GM23338 (cell line): ENCODE measurements around the gene ARPC1A.

ENCODE experiments used
- CREB1 ChIP-seq: fragments of 250-450 bp; sonication (Bioruptor Pico); IDR thresholded peaks from 2 replicates; pipeline ENCODE4 v1.5.0; 2020; ENCODE audit warnings: low read depth, mild to moderate bottlenecking, moderate library complexity
- EZH2 ChIP-seq: fragments of 200-600 bp; sonication (generic); IDR thresholded peaks from one replicate; pipeline ENCODE4 v1.8.0; 2017; ENCODE audit warnings: antibody characterized with exemption, mild to moderate bottlenecking, low read depth; ENCODE audit not compliant: unreplicated experiment
- NANOG ChIP-seq: IDR thresholded peaks from 2 replicates; pipeline ENCODE4 v1.6.1; 2016; ENCODE audit warnings: antibody characterized with exemption, borderline replicate concordance
- POLR2AphosphoS5 ChIP-seq: IDR thresholded peaks from 2 replicates; pipeline ENCODE4 v1.6.1; 2016; ENCODE audit warnings: antibody characterized with exemption, low read depth
- TF ChIP-seq, protein P1 (sequence below), 2 experiments: fragments of 200-600 bp in 1 of 2; sonication (generic) in 1 of 2; conservative IDR thresholded peaks; 2 replicates each; pipeline versions ENCODE4 v1.5.1 to v1.6.1; 2016 to 2017; ENCODE audit warnings: antibody characterized with exemption in 2 of 2, low read depth in 2 of 2, mild to moderate bottlenecking in 2 of 2, moderate library complexity in 1 of 2
- TF ChIP-seq, protein P2 (sequence below): IDR thresholded peaks from one replicate; pipeline ENCODE4 v1.6.1; 2018; ENCODE audit warnings: antibody characterized with exemption; ENCODE audit not compliant: unreplicated experiment

DNA sequence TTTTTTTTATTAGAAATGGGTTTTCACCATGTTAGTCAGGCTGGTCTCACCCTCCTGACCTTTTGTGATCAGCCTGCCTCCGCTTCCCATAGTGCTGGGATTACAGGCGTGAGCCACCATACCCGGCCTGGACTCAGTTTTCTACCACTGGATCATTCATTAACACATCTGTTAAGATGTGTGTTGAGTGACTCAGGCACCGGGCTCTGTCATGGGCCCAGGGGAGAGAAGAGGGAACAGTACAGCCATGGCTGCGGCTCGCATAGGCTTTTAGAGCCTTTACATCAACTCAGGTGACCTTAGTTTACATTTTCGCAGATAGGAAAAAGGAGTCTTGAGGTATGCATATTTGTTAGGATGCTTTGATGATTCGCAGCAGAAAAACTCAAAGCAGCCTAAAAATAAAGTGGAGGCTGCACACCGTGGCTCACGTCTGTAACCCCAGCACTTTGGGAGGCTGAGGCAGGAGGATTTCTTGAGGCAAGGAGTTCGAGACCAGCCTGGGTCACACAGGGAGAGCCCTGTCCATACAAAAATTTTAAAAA is 45.8 kb downstream of the ARPC1A start:
- no peak for TF ChIP-seq NANOG
- no peak for TF ChIP-seq POLR2AphosphoS5
- TF ChIP-seq, protein P1, sequence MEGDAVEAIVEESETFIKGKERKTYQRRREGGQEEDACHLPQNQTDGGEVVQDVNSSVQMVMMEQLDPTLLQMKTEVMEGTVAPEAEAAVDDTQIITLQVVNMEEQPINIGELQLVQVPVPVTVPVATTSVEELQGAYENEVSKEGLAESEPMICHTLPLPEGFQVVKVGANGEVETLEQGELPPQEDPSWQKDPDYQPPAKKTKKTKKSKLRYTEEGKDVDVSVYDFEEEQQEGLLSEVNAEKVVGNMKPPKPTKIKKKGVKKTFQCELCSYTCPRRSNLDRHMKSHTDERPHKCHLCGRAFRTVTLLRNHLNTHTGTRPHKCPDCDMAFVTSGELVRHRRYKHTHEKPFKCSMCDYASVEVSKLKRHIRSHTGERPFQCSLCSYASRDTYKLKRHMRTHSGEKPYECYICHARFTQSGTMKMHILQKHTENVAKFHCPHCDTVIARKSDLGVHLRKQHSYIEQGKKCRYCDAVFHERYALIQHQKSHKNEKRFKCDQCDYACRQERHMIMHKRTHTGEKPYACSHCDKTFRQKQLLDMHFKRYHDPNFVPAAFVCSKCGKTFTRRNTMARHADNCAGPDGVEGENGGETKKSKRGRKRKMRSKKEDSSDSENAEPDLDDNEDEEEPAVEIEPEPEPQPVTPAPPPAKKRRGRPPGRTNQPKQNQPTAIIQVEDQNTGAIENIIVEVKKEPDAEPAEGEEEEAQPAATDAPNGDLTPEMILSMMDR (conservative IDR thresholded peaks at IDR 0.05; ENCODE audit: low read depth in 2 of 2): no peak
- TF ChIP-seq, protein P2, sequence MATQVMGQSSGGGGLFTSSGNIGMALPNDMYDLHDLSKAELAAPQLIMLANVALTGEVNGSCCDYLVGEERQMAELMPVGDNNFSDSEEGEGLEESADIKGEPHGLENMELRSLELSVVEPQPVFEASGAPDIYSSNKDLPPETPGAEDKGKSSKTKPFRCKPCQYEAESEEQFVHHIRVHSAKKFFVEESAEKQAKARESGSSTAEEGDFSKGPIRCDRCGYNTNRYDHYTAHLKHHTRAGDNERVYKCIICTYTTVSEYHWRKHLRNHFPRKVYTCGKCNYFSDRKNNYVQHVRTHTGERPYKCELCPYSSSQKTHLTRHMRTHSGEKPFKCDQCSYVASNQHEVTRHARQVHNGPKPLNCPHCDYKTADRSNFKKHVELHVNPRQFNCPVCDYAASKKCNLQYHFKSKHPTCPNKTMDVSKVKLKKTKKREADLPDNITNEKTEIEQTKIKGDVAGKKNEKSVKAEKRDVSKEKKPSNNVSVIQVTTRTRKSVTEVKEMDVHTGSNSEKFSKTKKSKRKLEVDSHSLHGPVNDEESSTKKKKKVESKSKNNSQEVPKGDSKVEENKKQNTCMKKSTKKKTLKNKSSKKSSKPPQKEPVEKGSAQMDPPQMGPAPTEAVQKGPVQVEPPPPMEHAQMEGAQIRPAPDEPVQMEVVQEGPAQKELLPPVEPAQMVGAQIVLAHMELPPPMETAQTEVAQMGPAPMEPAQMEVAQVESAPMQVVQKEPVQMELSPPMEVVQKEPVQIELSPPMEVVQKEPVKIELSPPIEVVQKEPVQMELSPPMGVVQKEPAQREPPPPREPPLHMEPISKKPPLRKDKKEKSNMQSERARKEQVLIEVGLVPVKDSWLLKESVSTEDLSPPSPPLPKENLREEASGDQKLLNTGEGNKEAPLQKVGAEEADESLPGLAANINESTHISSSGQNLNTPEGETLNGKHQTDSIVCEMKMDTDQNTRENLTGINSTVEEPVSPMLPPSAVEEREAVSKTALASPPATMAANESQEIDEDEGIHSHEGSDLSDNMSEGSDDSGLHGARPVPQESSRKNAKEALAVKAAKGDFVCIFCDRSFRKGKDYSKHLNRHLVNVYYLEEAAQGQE: no peak
- no peak for TF ChIP-seq CREB1 (CRISPR knock-in tag)
- TF ChIP-seq EZH2: no peak
